Neural progenitor cell (in vitro differentiated cells): ENCODE results near the gene CDS1. TPM values are rescaled to one million over a fixed set of nuclear protein-coding genes. Genes with fewer than 3 reads are reported as not detected.

Experiments
- DNase-seq: peaks from one replicate; pipeline ENCODE4 v3.0.0-alpha.2; 2016; ENCODE audit warnings: low spot score
- H2AFZ ChIP-seq: fragments of 200-600 bp; sonication (generic); replicated peaks from 2 replicates; pipeline ENCODE4 v1.6.1; 2016; ENCODE audit warnings: antibody characterized with exemption
- H3F3A ChIP-seq: fragments of 200-600 bp; sonication (generic); 2 replicates; pipeline ENCODE4 v1.6.1; 2016; ENCODE audit warnings: antibody characterized with exemption, low read depth
- H3K27ac ChIP-seq: fragments of 200-600 bp; sonication (generic); 2 replicates; pipeline ENCODE4 v1.5.1; 2016; ENCODE audit warnings: mild to moderate bottlenecking
- H3K27me3 ChIP-seq: fragments of 200-600 bp; sonication (generic); 2 replicates; pipeline ENCODE4 v1.6.1; 2016; ENCODE audit warnings: mild to moderate bottlenecking, moderate library complexity
- H3K36me3 ChIP-seq: fragments of 200-600 bp; sonication (generic); 2 replicates; pipeline ENCODE4 v1.5.1; 2016
- H3K4me1 ChIP-seq: fragments of 200-600 bp; sonication (generic); 2 replicates; pipeline ENCODE4 v1.6.1; 2016; ENCODE audit warnings: mixed run types
- H3K4me2 ChIP-seq: fragments of 200-600 bp; sonication (generic); 2 replicates; pipeline ENCODE4 v1.6.1; 2016
- H3K4me3 ChIP-seq: fragments of 200-600 bp; sonication (generic); 2 replicates; pipeline ENCODE4 v1.5.1; 2016
- H3K79me2 ChIP-seq: fragments of 200-600 bp; sonication (generic); 2 replicates; pipeline ENCODE4 v1.6.1; 2016; ENCODE audit warnings: low read depth
- H3K9ac ChIP-seq: fragments of 200-600 bp; sonication (generic); 2 replicates; pipeline ENCODE4 v1.6.1; 2016
- H3K9me3 ChIP-seq: fragments of 200-600 bp; sonication (generic); 2 replicates; pipeline ENCODE4 v1.5.1; 2016; ENCODE audit warnings: low read depth
- H4K20me1 ChIP-seq: fragments of 200-600 bp; sonication (generic); 2 replicates; pipeline ENCODE4 v1.6.1; 2016; ENCODE audit warnings: low read depth
- H3K27ac Mint-ChIP-seq: 3 replicates; pipeline ENCODE4 v1.8.0; 2021; ENCODE audit warnings: mixed read lengths
- H3K27me3 Mint-ChIP-seq: 2 replicates; pipeline ENCODE4 v1.8.0; 2022; ENCODE audit warnings: low read depth, mild to moderate bottlenecking, inconsistent platforms, moderate library complexity, mixed read lengths; ENCODE audit not compliant: insufficient read depth
- H3K36me3 Mint-ChIP-seq: 3 replicates; pipeline ENCODE4 v1.8.0; 2021; ENCODE audit warnings: mixed read lengths
- H3K4me1 Mint-ChIP-seq: 3 replicates; pipeline ENCODE4 v1.8.0; 2021; ENCODE audit warnings: mixed read lengths
- H3K4me3 Mint-ChIP-seq: 3 replicates; pipeline ENCODE4 v1.8.0; 2021; ENCODE audit warnings: mild to moderate bottlenecking, moderate library complexity, mixed read lengths
- H3K9me3 Mint-ChIP-seq: 3 replicates; pipeline ENCODE4 v1.8.0; 2020; ENCODE audit warnings: mixed read lengths
- CTCF ChIP-seq: fragments of 200-600 bp; sonication (generic); IDR thresholded peaks from 2 replicates; pipeline ENCODE4 v1.5.1; 2017; ENCODE audit warnings: antibody characterized with exemption, mild to moderate bottlenecking
- EZH2 ChIP-seq: fragments of 200-600 bp; sonication (generic); IDR thresholded peaks from 2 replicates; pipeline ENCODE4 v1.6.1; 2017; ENCODE audit warnings: antibody characterized with exemption, mild to moderate bottlenecking, moderate library complexity
- EZH2phosphoT487 ChIP-seq: fragments of 200-600 bp; sonication (generic); IDR thresholded peaks from 2 replicates; pipeline ENCODE4 v1.6.1; 2017; ENCODE audit warnings: antibody characterized with exemption
- small RNA-seq: library from RNA; depleted of rRNA; stranded (forward); fragments of <200 nt; gene quantifications from one replicate; pipeline ENCODE3, GENCODE V24; 2015
- total RNA-seq: library from RNA; depleted of rRNA; stranded (reverse); fragments of >200 nt; gene quantifications from 2 replicates; pipeline ENCODE4 v1.2.3, GENCODE V29; 2015; ENCODE audit warnings: low replicate concordance

The CDS1 gene
- total RNA-seq, 1 donor from 2014 or later: 2.8 TPM

- Histone ChIP-seq H3K4me2 (no peak overlapping the region), H3K27ac (no peak overlapping the region), H3K79me2 (no peaks in the 10 kb centered on the region), H4K20me1 (no peaks in the 10 kb centered on the region), H3K4me3 (no peak overlapping the region), H3K9ac (no peak overlapping the region), H3K36me3 (peaks cover 4% of the 10 kb centered on the region), H3K27me3 (no peaks in the 10 kb centered on the region), H3K4me1 (no peaks in the 10 kb centered on the region), H3K9me3 (no peaks in the 10 kb centered on the region), H3F3A (no peaks in the 10 kb centered on the region), H2AFZ (no peak overlapping the region)
- DNase-seq: no peak
- TF ChIP-seq CTCF: no peak
- TF ChIP-seq EZH2phosphoT487: no peak
- TF ChIP-seq EZH2: no peak
- no peaks in the 10 kb centered on the region for H3K9me3 Mint-ChIP-seq
- no peaks in the 10 kb centered on the region for H3K27me3 Mint-ChIP-seq
- H3K36me3 Mint-ChIP-seq: peaks cover 51% of the 10 kb centered on the region
- no peaks in the 10 kb centered on the region for H3K4me1 Mint-ChIP-seq
- H3K4me3 Mint-ChIP-seq: no peak overlapping the region
- no peak overlapping the region for H3K27ac Mint-ChIP-seq
Observed at GRCh38 chr4:84697615-84698201, 114.8 kb downstream of the CDS1 start.

- Histone ChIP-seq H3K79me2 (no peaks in the 10 kb centered on the region), H3K9ac (no peak overlapping the region), H3K27me3 (no peaks in the 10 kb centered on the region), H4K20me1 (no peaks in the 10 kb centered on the region), H3F3A (no peaks in the 10 kb centered on the region), H3K9me3 (no peaks in the 10 kb centered on the region), H3K4me1 (no peaks in the 10 kb centered on the region), H2AFZ (no peak overlapping the region), H3K4me2 (no peak overlapping the region), H3K4me3 (no peak overlapping the region), H3K27ac (no peak overlapping the region), H3K36me3 (peaks cover 8% of the 10 kb centered on the region)
- no peak for DNase-seq
- Mint-ChIP-seq H3K4me3 (no peak overlapping the region), H3K27ac (no peak overlapping the region), H3K9me3 (no peaks in the 10 kb centered on the region), H3K27me3 (no peaks in the 10 kb centered on the region), H3K4me1 (no peaks in the 10 kb centered on the region), H3K36me3 (peaks cover 52% of the 10 kb centered on the region)
- TF ChIP-seq CTCF (no peak), EZH2phosphoT487 (no peak), EZH2 (no peak)
Observed at GRCh38 chr4:84699001-84699671, 116.2 kb downstream of the CDS1 start.

Small RNA genes within 50 kb of the gene (small RNA-seq; reads per million reads assigned to genes)
- gene RN7SL552P (not detected), gene RPL3P13 (not detected)

Other genes with a start within 250 kb of the CDS1 start
- gene NKX6-1, start 83.8 kb upstream of the CDS1 start, total RNA-seq: 0.79 and 1.1 TPM in 2 replicates